GM15510 (cell line): ENCODE measurements around the gene MFSD6L.
A peak's percentile ranks its signal among the peaks of the same experiment; 100 is the strongest.

ENCODE experiments used
- POLR2A ChIP-seq: IDR thresholded peaks from 3 replicates; pipeline ENCODE4 v1.6.1; 2011; ENCODE audit warnings: borderline replicate concordance; ENCODE audit not compliant: insufficient read length; ENCODE audit errors: extremely low read depth

MFSD6L gene

GRCh38 chr17:8831234-8831849 is 32.2 kb upstream of the MFSD6L start:
- no peak for TF ChIP-seq POLR2A

GRCh38 chr17:8830141-8830540 is 31.0 kb upstream of the MFSD6L start:
- TF ChIP-seq POLR2A = no peak

- TF ChIP-seq POLR2A = no peak
Observed at GRCh38 chr17:8829036-8829941, 30.1 kb upstream of the MFSD6L start.

GRCh38 chr17:8828517-8828875 is 29.3 kb upstream of the MFSD6L start:
- no peak for TF ChIP-seq POLR2A

- TF ChIP-seq POLR2A = no peak
Observed at GRCh38 chr17:8826808-8827435, 27.8 kb upstream of the MFSD6L start.

GRCh38 chr17:8825802-8826201 is 26.6 kb upstream of the MFSD6L start:
- TF ChIP-seq POLR2A = no peak

GRCh38 chr17:8823279-8823678 is 24.1 kb upstream of the MFSD6L start:
- no peak for TF ChIP-seq POLR2A

- TF ChIP-seq POLR2A = peak; percentile 12
Observed at GRCh38 chr17:8822401-8823035, 23.4 kb upstream of the MFSD6L start.

- no peak for TF ChIP-seq POLR2A
Observed at GRCh38 chr17:8821446-8822105, 22.4 kb upstream of the MFSD6L start.

GRCh38 chr17:8820311-8821010 is 21.3 kb upstream of the MFSD6L start:
- no peak for TF ChIP-seq POLR2A

- no peak for TF ChIP-seq POLR2A
Observed at GRCh38 chr17:8818654-8819330, 19.6 kb upstream of the MFSD6L start.

- no peak for TF ChIP-seq POLR2A
Observed at GRCh38 chr17:8818047-8818446, 18.9 kb upstream of the MFSD6L start.

- TF ChIP-seq POLR2A = peak; percentile 35
Observed at GRCh38 chr17:8806926-8807550, 7.9 kb upstream of the MFSD6L start.
